WERI-Rb-1 (cell line): ENCODE measurements around the gene ZNF763.

Experiments
- DNase-seq: peaks from one replicate; pipeline ENCODE4 v3.0.0-alpha.2; 2020
- H3K27ac ChIP-seq: fragments of 250-450 bp; sonication (Bioruptor Pico); 2 replicates; pipeline ENCODE4 v1.5.1; 2020; ENCODE audit warnings: mild to moderate bottlenecking, moderate library complexity
- H3K27me3 ChIP-seq: fragments of 250-450 bp; sonication (Bioruptor Pico); 2 replicates; pipeline ENCODE4 v1.5.1; 2021; ENCODE audit warnings: mild to moderate bottlenecking, low read depth, moderate library complexity; ENCODE audit not compliant: insufficient read depth, severe bottlenecking
- H3K36me3 ChIP-seq: fragments of 250-450 bp; sonication (Bioruptor Pico); 2 replicates; pipeline ENCODE4 v1.5.1; 2020; ENCODE audit warnings: mild to moderate bottlenecking, moderate library complexity
- H3K4me3 ChIP-seq: 2 replicates; pipeline ENCODE4 v1.5.1; 2011; ENCODE audit warnings: low read depth, mild to moderate bottlenecking, control low read depth, low read length
- H3K9me3 ChIP-seq: fragments of 250-450 bp; sonication (Bioruptor Pico); 2 replicates; pipeline ENCODE4 v1.5.1; 2021; ENCODE audit warnings: mild to moderate bottlenecking, moderate library complexity; ENCODE audit not compliant: severe bottlenecking
- TF ChIP-seq, protein P1 (sequence below): IDR thresholded peaks from 2 replicates; pipeline ENCODE4 v1.5.1; 2011; ENCODE audit warnings: low read depth, mild to moderate bottlenecking, control low read depth, inconsistent platforms, low read length

Gene ZNF763

DNA sequence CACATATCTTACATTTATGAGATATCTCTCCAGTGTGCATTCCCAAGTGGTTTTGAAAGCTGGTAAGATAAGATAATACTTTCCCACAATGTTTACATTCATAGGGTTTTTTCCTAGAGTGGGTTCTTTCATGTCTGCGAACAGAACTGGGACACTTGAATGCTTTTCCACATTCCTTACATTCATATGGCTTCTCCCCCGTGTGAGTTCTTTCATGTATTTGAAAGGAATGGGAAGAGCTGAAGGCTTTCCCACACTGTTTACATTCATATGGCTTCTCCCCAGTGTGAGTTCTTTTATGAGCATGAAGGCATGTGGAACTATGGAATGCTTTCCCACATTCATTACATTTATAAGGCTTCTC, 50.9 kb downstream of the ZNF763 start:
- no peak overlapping the region for H3K4me3 ChIP-seq
- H3K27me3 ChIP-seq, result no peaks in the 10 kb centered on the region
- H3K9me3 ChIP-seq, result peaks cover 21% of the 10 kb centered on the region
- DNase-seq, result no peak
- TF ChIP-seq, protein P1, sequence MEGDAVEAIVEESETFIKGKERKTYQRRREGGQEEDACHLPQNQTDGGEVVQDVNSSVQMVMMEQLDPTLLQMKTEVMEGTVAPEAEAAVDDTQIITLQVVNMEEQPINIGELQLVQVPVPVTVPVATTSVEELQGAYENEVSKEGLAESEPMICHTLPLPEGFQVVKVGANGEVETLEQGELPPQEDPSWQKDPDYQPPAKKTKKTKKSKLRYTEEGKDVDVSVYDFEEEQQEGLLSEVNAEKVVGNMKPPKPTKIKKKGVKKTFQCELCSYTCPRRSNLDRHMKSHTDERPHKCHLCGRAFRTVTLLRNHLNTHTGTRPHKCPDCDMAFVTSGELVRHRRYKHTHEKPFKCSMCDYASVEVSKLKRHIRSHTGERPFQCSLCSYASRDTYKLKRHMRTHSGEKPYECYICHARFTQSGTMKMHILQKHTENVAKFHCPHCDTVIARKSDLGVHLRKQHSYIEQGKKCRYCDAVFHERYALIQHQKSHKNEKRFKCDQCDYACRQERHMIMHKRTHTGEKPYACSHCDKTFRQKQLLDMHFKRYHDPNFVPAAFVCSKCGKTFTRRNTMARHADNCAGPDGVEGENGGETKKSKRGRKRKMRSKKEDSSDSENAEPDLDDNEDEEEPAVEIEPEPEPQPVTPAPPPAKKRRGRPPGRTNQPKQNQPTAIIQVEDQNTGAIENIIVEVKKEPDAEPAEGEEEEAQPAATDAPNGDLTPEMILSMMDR, result no peak
- H3K36me3 ChIP-seq, result peaks cover 49% of the 10 kb centered on the region
- no peak overlapping the region for H3K27ac ChIP-seq
